IMR-90 (cell line): ENCODE measurements around the gene DCAF5. TPM values are rescaled to one million over a fixed set of nuclear protein-coding genes. Genes with fewer than 3 reads are reported as not detected.

Experiments
- ATAC-seq: fragments of 200-7000 bp; cut with Tn5 transposase; 2 replicates; pipeline ENCODE4 v1.9.1; 2020; ENCODE audit warnings: low read depth, mild to moderate bottlenecking, moderate library complexity
- BruUV-seq: library from RNA; stranded (reverse); fragments of 400-500 nt; replicated peaks from 2 replicates; lab custom pipeline; 2021; lab: Mats Ljungman, UMichigan
- CTCF ChIA-PET: fragments of 300-600 bp; formaldehyde crosslinking; extraction: SDS; loops from one replicate; lab custom pipeline; 2021; ENCODE audit warnings: antibody characterized with exemption; lab: Yijun Ruan, JAX
- POLR2A ChIA-PET: fragments of 300-600 bp; sonication (Branson Sonifier 250); formaldehyde crosslinking; loops from one replicate; lab custom pipeline; 2022; ENCODE audit warnings: antibody characterized with exemption; ENCODE audit not compliant: unreplicated experiment; lab: Charles Lee
- DNase-seq: peaks from one replicate; pipeline ENCODE4 v3.0.0; 2013
- H2AFZ ChIP-seq: replicated peaks from 2 replicates; pipeline ENCODE3; 2013; ENCODE audit warnings: low read length, mild to moderate bottlenecking; ENCODE audit not compliant: poor library complexity
- H2AK5ac ChIP-seq: 2 replicates; pipeline ENCODE4 v1.6.1; 2013; ENCODE audit warnings: low read depth, low read length, inconsistent platforms
- H2AK9ac ChIP-seq: replicated peaks from 2 replicates; pipeline ENCODE3; 2013; ENCODE audit warnings: mild to moderate bottlenecking, low read depth, low read length, moderate library complexity; ENCODE audit not compliant: poor library complexity
- H2BK120ac ChIP-seq: 2 replicates; pipeline ENCODE4 v1.6.1; 2013; ENCODE audit warnings: low read depth, low read length, inconsistent platforms
- H2BK15ac ChIP-seq: 3 replicates; pipeline ENCODE4 v1.6.1; 2013; ENCODE audit warnings: low read depth, low read length, inconsistent platforms
- H2BK20ac ChIP-seq: 2 replicates; pipeline ENCODE4 v1.6.1; 2013; ENCODE audit warnings: low read depth, mild to moderate bottlenecking, inconsistent platforms, low read length, moderate library complexity
- H2BK5ac ChIP-seq: 2 replicates; pipeline ENCODE4 v1.6.1; 2013; ENCODE audit warnings: mild to moderate bottlenecking, low read depth, low read length, inconsistent platforms; ENCODE audit not compliant: poor library complexity, severe bottlenecking
- H3K14ac ChIP-seq: replicated peaks from 2 replicates; pipeline ENCODE4 v1.6.1; 2013; ENCODE audit warnings: low read depth, low read length, inconsistent platforms
- H3K18ac ChIP-seq: 2 replicates; pipeline ENCODE4 v1.6.1; 2013; ENCODE audit warnings: low read depth, low read length, control low read depth
- H3K23ac ChIP-seq: 2 replicates; pipeline ENCODE4 v1.6.1; 2013; ENCODE audit warnings: low read depth, low read length, inconsistent platforms
- H3K27ac ChIP-seq: 2 replicates; pipeline ENCODE4 v1.5.1; 2013; ENCODE audit warnings: mild to moderate bottlenecking, control low read depth, low read length; ENCODE audit not compliant: insufficient read depth
- H3K27me3 ChIP-seq: 2 replicates; pipeline ENCODE4 v1.6.1; 2013; ENCODE audit warnings: low read length; ENCODE audit not compliant: control insufficient read depth, insufficient read depth
- H3K36me3 ChIP-seq: 2 replicates; pipeline ENCODE4 v1.6.1; 2013; ENCODE audit warnings: low read length, mixed read lengths; ENCODE audit not compliant: control insufficient read depth, insufficient read depth
- H3K4ac ChIP-seq: 2 replicates; pipeline ENCODE4 v1.6.1; 2013; ENCODE audit warnings: low read depth, low read length, inconsistent platforms
- H3K4me1 ChIP-seq: 2 replicates; pipeline ENCODE4 v1.6.1; 2013; ENCODE audit warnings: low read length, mixed read lengths; ENCODE audit not compliant: control insufficient read depth, insufficient read depth
- H3K4me2 ChIP-seq: 2 replicates; pipeline ENCODE4 v1.6.1; 2013; ENCODE audit warnings: low read depth, mild to moderate bottlenecking, control low read depth, low read length, moderate library complexity
- H3K4me3 ChIP-seq: 2 replicates; pipeline ENCODE4 v1.5.1; 2013; ENCODE audit warnings: low read depth, mild to moderate bottlenecking, control low read depth, low read length, moderate library complexity; ENCODE audit not compliant: insufficient read depth
- H3K56ac ChIP-seq: 2 replicates; pipeline ENCODE4 v1.6.1; 2013; ENCODE audit warnings: low read length, inconsistent platforms; ENCODE audit not compliant: insufficient read depth; ENCODE audit errors: extremely low read depth
- H3K79me1 ChIP-seq, 2 experiments: 2 replicates each; pipeline ENCODE4 v1.6.1; 2013; ENCODE audit warnings: low read length in 2 of 2, inconsistent platforms in 1 of 2, low read depth in 1 of 2
- H3K9ac ChIP-seq: 2 replicates; pipeline ENCODE4 v1.6.1; 2013; ENCODE audit warnings: low read depth, low read length, control low read depth
- H3K9me1 ChIP-seq: 2 replicates; pipeline ENCODE4 v1.6.1; 2013; ENCODE audit warnings: low read length, inconsistent platforms; ENCODE audit not compliant: insufficient read depth
- H3K9me3 ChIP-seq: 2 replicates; pipeline ENCODE4 v1.6.1; 2013; ENCODE audit warnings: low read length; ENCODE audit not compliant: control insufficient read depth, insufficient read depth
- H4K20me1 ChIP-seq: 2 replicates; pipeline ENCODE4 v1.6.1; 2013; ENCODE audit warnings: low read length, inconsistent platforms; ENCODE audit not compliant: insufficient read depth
- H4K5ac ChIP-seq: 2 replicates; pipeline ENCODE4 v1.6.1; 2013; ENCODE audit warnings: mild to moderate bottlenecking, low read depth, low read length, control low read depth
- H4K8ac ChIP-seq, 2 experiments: 2 replicates each; pipeline ENCODE4 v1.6.1; 2013; ENCODE audit warnings: low read depth in 2 of 2, low read length in 2 of 2, control low read depth in 1 of 2, inconsistent platforms in 1 of 2
- H4K91ac ChIP-seq: 2 replicates; pipeline ENCODE4 v1.6.1; 2013; ENCODE audit warnings: low read depth, low read length, inconsistent platforms; ENCODE audit not compliant: insufficient read depth
- BHLHE40 ChIP-seq: fragments of 150-350 bp; IDR thresholded peaks from 2 replicates; pipeline ENCODE4 v1.6.1; 2016; ENCODE audit warnings: mild to moderate bottlenecking, low read depth, low read length
- CHD1 ChIP-seq: IDR thresholded peaks from 2 replicates; pipeline ENCODE4 v1.6.1; 2012; ENCODE audit warnings: low read depth, low read length, improper control_type of control experiment
- MAFK ChIP-seq: IDR thresholded peaks from 2 replicates; pipeline ENCODE4 v1.6.1; 2012; ENCODE audit warnings: low read depth, low read length, improper control_type of control experiment
- MAZ ChIP-seq: IDR thresholded peaks from 2 replicates; pipeline ENCODE4 v1.6.1; 2012; ENCODE audit warnings: low read depth, mild to moderate bottlenecking, low read length, improper control_type of control experiment, moderate library complexity, borderline replicate concordance
- MXI1 ChIP-seq: IDR thresholded peaks from 2 replicates; pipeline ENCODE4 v1.6.1; 2012; ENCODE audit warnings: low read depth, mild to moderate bottlenecking, low read length, moderate library complexity, borderline replicate concordance
- RCOR1 ChIP-seq: IDR thresholded peaks from 2 replicates; pipeline ENCODE4 v1.6.1; 2012; ENCODE audit warnings: mild to moderate bottlenecking, low read length, improper control_type of control experiment; ENCODE audit not compliant: insufficient replicate concordance
- RFX5 ChIP-seq: IDR thresholded peaks from 2 replicates; pipeline ENCODE4 v1.8.0; 2012; ENCODE audit warnings: low read depth, mild to moderate bottlenecking, low read length, moderate library complexity
- WGBS, 2 experiments: methylation state at CpG; one replicate each; pipeline versions ENCODE4 v1.1.5 to v1.1.7; 2013; ENCODE audit warnings: missing lambda C conversion rate in 2 of 2; ENCODE audit not compliant: insufficient read length in 1 of 2; ENCODE audit errors: extremely low coverage in 2 of 2; 5-methylcytosine and 5-hydroxymethylcytosine counted together
- dilution Hi-C: fragments of 300-500 bp; cut with HindIII; formaldehyde crosslinking; loops from one replicate; pipeline ENCODE4 v1.14.3; 2018; ENCODE audit warnings: low sequenced_read_pairs; ENCODE audit not compliant: unreplicated experiment
- in situ Hi-C: fragments of 300-500 bp; cut with MboI; formaldehyde crosslinking; loops from 3 replicates; pipeline ENCODE4 v1.14.3; 2019; ENCODE audit warnings: low sequenced_read_pairs, inconsistent platforms, mixed read lengths
- intact Hi-C: fragments of 100-400 bp; cut with micrococcal nuclease; formaldehyde crosslinking; loops from 2 replicates; pipeline ENCODE4 v1.10.0; 2022
- polyA plus RNA-seq, 3 experiments: library from polyadenylated mRNA; depleted of rRNA; stranded (reverse); fragments of >200 nt; gene quantifications; 2 replicates each; pipeline ENCODE4 v1.2.3, GENCODE V29; 2012; ENCODE audit warnings: low replicate concordance in 1 of 3
- total RNA-seq: library from RNA; depleted of rRNA; stranded (reverse); fragments of >200 nt; gene quantifications from 2 replicates; pipeline ENCODE4 v1.2.3, GENCODE V29; 2012
- TF ChIP-seq, protein P1 (sequence below): fragments of 150-350 bp; IDR thresholded peaks from 2 replicates; pipeline ENCODE4 v1.6.1; 2017; ENCODE audit warnings: mild to moderate bottlenecking, antibody characterized with exemption, low read length, low read depth

Gene DCAF5
- total and polyA plus RNA-seq, 2 of the 4 experiments (the other 2 are of a cell fraction) = 17.6 to 30.4 TPM

DNA sequence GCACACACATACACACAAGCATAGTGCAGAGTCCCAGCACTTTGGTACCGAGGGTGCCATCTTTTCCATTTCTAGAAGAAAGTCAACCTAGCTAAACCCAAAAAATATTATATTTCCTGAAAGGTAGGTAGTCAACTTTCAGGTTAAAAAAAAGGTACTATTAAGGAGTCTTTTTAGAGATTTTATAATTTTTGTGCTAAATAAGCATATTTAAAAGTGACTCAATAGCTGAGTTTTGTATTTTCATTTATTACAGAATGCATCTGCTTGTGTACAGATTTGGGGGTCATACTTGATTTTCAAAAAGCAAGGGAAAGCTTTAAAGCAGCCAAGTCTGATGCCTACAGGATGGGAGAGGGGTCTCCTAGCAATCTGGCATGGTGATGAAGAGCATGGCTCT lies 34.6 kb downstream of the DCAF5 start:
- Histone ChIP-seq H2BK120ac (no peak overlapping the region), H3K4me2 (no peak overlapping the region), H3K14ac (no peak overlapping the region), H3K23ac (no peak overlapping the region), H4K20me1 (peaks cover 30% of the 10 kb centered on the region; the same call in 1 of the 2 replicates), H3K18ac (no peak overlapping the region), H4K91ac (no peak overlapping the region), H2AK9ac (no peak overlapping the region), H3K27me3 (no peaks in the 10 kb centered on the region), H3K79me1 (peaks cover 32 to 41% of the 10 kb centered on the region in 2 experiments), H3K9me1 (peaks cover 3% of the 10 kb centered on the region; the same call in 1 of the 2 replicates), H4K5ac (no peak overlapping the region), H3K4me3 (no peak overlapping the region), H3K4me1 (no peaks in the 10 kb centered on the region; the same call in 1 of the 2 replicates), H3K36me3 (peaks cover 27% of the 10 kb centered on the region), H3K9me3 (no peaks in the 10 kb centered on the region), H2BK20ac (no peak overlapping the region), H2AK5ac (no peak overlapping the region), H3K4ac (no peak overlapping the region), H4K8ac (no peak overlapping the region), H3K56ac (no peak overlapping the region), H2BK5ac (no peak overlapping the region), H3K27ac (no peak overlapping the region), H3K9ac (no peak overlapping the region), H2BK15ac (no peak overlapping the region), H2AFZ (no peak overlapping the region)
- dilution Hi-C loops = no loop called here
- no CpG with 5 or more reads among the region's 1 CpG for WGBS, 2 experiments
- ChIA-PET CTCF (interaction anchor here (0.6 to 2.1 kb wide), 3 partner anchors 10 to 291 kb away, joined by 3 to 11 read pairs (median 3); no protein-coding TSS in a partner anchor), POLR2A (no interaction called here)
- in situ Hi-C loops = loop anchor here (25.0 kb wide), 1 partner anchor 1231 kb away; no protein-coding TSS in a partner anchor
- no peak for DNase-seq
- no TSS peak for BruUV-seq
- ATAC-seq = no peak
- intact Hi-C loops = no loop called here
- no peak for TF ChIP-seq RCOR1
- no peak for TF ChIP-seq CHD1
- TF ChIP-seq MXI1 = no peak
- no peak for TF ChIP-seq BHLHE40
- no peak for TF ChIP-seq RFX5
- TF ChIP-seq, protein P1, sequence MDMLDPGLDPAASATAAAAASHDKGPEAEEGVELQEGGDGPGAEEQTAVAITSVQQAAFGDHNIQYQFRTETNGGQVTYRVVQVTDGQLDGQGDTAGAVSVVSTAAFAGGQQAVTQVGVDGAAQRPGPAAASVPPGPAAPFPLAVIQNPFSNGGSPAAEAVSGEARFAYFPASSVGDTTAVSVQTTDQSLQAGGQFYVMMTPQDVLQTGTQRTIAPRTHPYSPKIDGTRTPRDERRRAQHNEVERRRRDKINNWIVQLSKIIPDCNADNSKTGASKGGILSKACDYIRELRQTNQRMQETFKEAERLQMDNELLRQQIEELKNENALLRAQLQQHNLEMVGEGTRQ = no peak
- peak; percentile 57 for TF ChIP-seq MAFK
- no peak for TF ChIP-seq MAZ
